ENCODE data around the gene IDE. TPM values are rescaled to one million over a fixed set of nuclear protein-coding genes. Genes with fewer than 3 reads are reported as not detected.
"Not testable (repeated sequence)": the region's sequence is repeated elsewhere in the genome, so short reads cannot be mapped to it uniquely, and the experiment has no call there.

IDE gene
- total RNA-seq, 2 donors from 2014 or later: 23.7 to 38.0 TPM

GRCh38 chr10:92590623-92591549, 17.0 kb upstream of the IDE start:
- no peaks in the 10 kb centered on the region for H3K9me3 ChIP-seq
- peak overlapping the region; percentile 45 to 58 for H3K4me3 ChIP-seq
- intact Hi-C loops (cut with DNase I): loop anchor here (1.0 to 5.0 kb wide), 5 partner anchors 18 to 290 kb away; partner anchors contain the start of gene EXOC6
- peak in 3 of 4 experiments; percentile 13 to 30 (median 21) for TF ChIP-seq CTCF (IDR thresholded peaks at IDR 0.05)
- no peak for TF ChIP-seq POLR2AphosphoS5 (IDR thresholded peaks at IDR 0.05)
- TF ChIP-seq POLR2A (IDR thresholded peaks at IDR 0.05): no peak
- DNase-seq (ENCODE audit: low spot score): peak; percentile 39
- H3K4me1 ChIP-seq (replicated peaks): peaks cover 7% of the 10 kb centered on the region
- H3K27me3 ChIP-seq (replicated peaks; ENCODE audit: insufficient read depth): no peaks in the 10 kb centered on the region
- peak overlapping the region; percentile 85 to 90 for H3K27ac ChIP-seq
- no peaks in the 10 kb centered on the region for H3K36me3 ChIP-seq
- 31% methylated on average over 19 of the region's 19 CpGs for WGBS

GRCh38 chr10:92582347-92582746, 8.5 kb upstream of the IDE start:
- H3K9me3 ChIP-seq; intact Hi-C loops (cut with DNase I); H3K36me3 ChIP-seq; DNase-seq (ENCODE audit: low spot score); H3K4me3 ChIP-seq; H3K4me1 ChIP-seq (replicated peaks); H3K27ac ChIP-seq; H3K27me3 ChIP-seq (replicated peaks; ENCODE audit: insufficient read depth): not testable (repeated sequence)
- 91% methylated on average over 6 of the region's 6 CpGs for WGBS

GRCh38 chr10:92575961-92576360, 2.1 kb upstream of the IDE start:
- intact Hi-C loops (cut with DNase I): loop anchor here (2.0 kb wide), 1 partner anchor 59 kb away; no protein-coding TSS in a partner anchor

GRCh38 chr10:92574548-92575261, 812 bp upstream of the IDE start:
- H3K36me3 ChIP-seq: no peaks in the 10 kb centered on the region
- no peaks in the 10 kb centered on the region for H3K9me3 ChIP-seq
- 9% methylated on average over 22 of the region's 22 CpGs for WGBS
- TF ChIP-seq POLR2A (IDR thresholded peaks at IDR 0.05) (no peak), CTCF (IDR thresholded peaks at IDR 0.05) (peak in 3 of 4 experiments; percentile 10 to 26 (median 13)), POLR2AphosphoS5 (IDR thresholded peaks at IDR 0.05) (no peak)
- intact Hi-C loops (cut with DNase I): loop anchor here (2.0 kb wide), 1 partner anchor 58 kb away; no protein-coding TSS in a partner anchor
- H3K27ac ChIP-seq: peak overlapping the region; percentile 94 to 97
- DNase-seq (ENCODE audit: low spot score): no peak
- peak overlapping the region; percentile 81 to 88 for H3K4me3 ChIP-seq
- H3K27me3 ChIP-seq (replicated peaks; ENCODE audit: insufficient read depth): no peaks in the 10 kb centered on the region
- no peaks in the 10 kb centered on the region for H3K4me1 ChIP-seq (replicated peaks)

More at GRCh38 chr10:92575961-92576360, 2.1 kb upstream of the IDE start:
- no peaks in the 10 kb centered on the region for H3K27me3 ChIP-seq (replicated peaks; ENCODE audit: insufficient read depth)
- no peaks in the 10 kb centered on the region for H3K9me3 ChIP-seq
- DNase-seq (ENCODE audit: low spot score): no peak
- no peaks in the 10 kb centered on the region for H3K4me1 ChIP-seq (replicated peaks)
- H3K27ac ChIP-seq: no peak overlapping the region
- H3K4me3 ChIP-seq: no peak overlapping the region
- TF ChIP-seq POLR2AphosphoS5 (IDR thresholded peaks at IDR 0.05) (no peak), POLR2A (IDR thresholded peaks at IDR 0.05) (no peak), CTCF (IDR thresholded peaks at IDR 0.05) (no peak)
- H3K36me3 ChIP-seq: no peaks in the 10 kb centered on the region

- intact Hi-C loops (cut with DNase I): loop anchor here (1.0 kb wide), 1 partner anchor 18 kb away; no protein-coding TSS in a partner anchor
Observed at GRCh38 chr10:92573091-92573797, 649 bp downstream of the IDE start.

More at GRCh38 chr10:92573091-92573797, 649 bp downstream of the IDE start:
- no peak for TF ChIP-seq CTCF (IDR thresholded peaks at IDR 0.05)
- no peak for TF ChIP-seq POLR2AphosphoS5 (IDR thresholded peaks at IDR 0.05)
- no peak for TF ChIP-seq POLR2A (IDR thresholded peaks at IDR 0.05)
- Histone ChIP-seq H3K27ac (peak overlapping the region; percentile 94 to 97), H3K27me3 (replicated peaks; ENCODE audit: insufficient read depth) (no peaks in the 10 kb centered on the region), H3K9me3 (no peaks in the 10 kb centered on the region), H3K4me3 (peak overlapping the region; percentile 81 to 88), H3K36me3 (no peaks in the 10 kb centered on the region), H3K4me1 (replicated peaks) (no peaks in the 10 kb centered on the region)
- under 1% methylated on average over 49 of the region's 56 CpGs for WGBS
- DNase-seq (ENCODE audit: low spot score): peak; percentile 10

Data from prostate gland (tissue), 2 donors.